Measurements from ENCODE around the gene TOM1L2.

Gene TOM1L2

DNA sequence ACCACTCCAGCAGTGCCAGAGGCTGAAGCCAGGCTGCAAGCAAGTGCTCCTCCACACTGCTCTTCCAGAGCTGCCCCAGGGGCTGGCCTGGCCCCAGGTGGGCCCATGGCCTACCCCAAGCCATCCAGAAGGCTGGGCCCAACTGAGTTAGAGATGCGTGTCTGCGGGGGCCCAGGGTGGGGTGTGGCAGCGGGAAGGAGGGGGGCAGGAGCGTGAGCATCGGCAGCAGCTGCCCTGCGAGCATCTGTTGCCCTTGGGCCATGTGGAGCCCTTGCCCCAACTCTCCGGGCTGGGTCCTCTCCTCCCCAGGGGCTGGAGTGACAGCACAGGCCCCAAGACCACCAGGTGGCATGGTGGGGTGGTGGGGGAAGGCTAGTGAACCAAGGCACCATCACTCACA, 128.1 kb downstream of the TOM1L2 start:
- Histone ChIP-seq H3K4me3 (replicated peaks; ENCODE audit: insufficient read depth, low read length) (no peak overlapping the region), H3K27me3 (ENCODE audit: insufficient read depth, poor library complexity, severe bottlenecking) (no peaks in the 10 kb centered on the region), H3K27ac (replicated peaks) (no peak overlapping the region)
- TF ChIP-seq SPI1 (IDR thresholded peaks at IDR 0.05; ENCODE audit: borderline replicate concordance, low read depth): no peak
- no peak for TF ChIP-seq POLR2AphosphoS5 (IDR thresholded peaks at IDR 0.05; ENCODE audit: low read depth)
- TF ChIP-seq, protein P1, sequence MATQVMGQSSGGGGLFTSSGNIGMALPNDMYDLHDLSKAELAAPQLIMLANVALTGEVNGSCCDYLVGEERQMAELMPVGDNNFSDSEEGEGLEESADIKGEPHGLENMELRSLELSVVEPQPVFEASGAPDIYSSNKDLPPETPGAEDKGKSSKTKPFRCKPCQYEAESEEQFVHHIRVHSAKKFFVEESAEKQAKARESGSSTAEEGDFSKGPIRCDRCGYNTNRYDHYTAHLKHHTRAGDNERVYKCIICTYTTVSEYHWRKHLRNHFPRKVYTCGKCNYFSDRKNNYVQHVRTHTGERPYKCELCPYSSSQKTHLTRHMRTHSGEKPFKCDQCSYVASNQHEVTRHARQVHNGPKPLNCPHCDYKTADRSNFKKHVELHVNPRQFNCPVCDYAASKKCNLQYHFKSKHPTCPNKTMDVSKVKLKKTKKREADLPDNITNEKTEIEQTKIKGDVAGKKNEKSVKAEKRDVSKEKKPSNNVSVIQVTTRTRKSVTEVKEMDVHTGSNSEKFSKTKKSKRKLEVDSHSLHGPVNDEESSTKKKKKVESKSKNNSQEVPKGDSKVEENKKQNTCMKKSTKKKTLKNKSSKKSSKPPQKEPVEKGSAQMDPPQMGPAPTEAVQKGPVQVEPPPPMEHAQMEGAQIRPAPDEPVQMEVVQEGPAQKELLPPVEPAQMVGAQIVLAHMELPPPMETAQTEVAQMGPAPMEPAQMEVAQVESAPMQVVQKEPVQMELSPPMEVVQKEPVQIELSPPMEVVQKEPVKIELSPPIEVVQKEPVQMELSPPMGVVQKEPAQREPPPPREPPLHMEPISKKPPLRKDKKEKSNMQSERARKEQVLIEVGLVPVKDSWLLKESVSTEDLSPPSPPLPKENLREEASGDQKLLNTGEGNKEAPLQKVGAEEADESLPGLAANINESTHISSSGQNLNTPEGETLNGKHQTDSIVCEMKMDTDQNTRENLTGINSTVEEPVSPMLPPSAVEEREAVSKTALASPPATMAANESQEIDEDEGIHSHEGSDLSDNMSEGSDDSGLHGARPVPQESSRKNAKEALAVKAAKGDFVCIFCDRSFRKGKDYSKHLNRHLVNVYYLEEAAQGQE (IDR thresholded peaks at IDR 0.05; ENCODE audit: insufficient replicate concordance, low read depth): no peak
- TF ChIP-seq GABPA (IDR thresholded peaks at IDR 0.05; ENCODE audit: low read depth): no peak
- TF ChIP-seq, protein P2, sequence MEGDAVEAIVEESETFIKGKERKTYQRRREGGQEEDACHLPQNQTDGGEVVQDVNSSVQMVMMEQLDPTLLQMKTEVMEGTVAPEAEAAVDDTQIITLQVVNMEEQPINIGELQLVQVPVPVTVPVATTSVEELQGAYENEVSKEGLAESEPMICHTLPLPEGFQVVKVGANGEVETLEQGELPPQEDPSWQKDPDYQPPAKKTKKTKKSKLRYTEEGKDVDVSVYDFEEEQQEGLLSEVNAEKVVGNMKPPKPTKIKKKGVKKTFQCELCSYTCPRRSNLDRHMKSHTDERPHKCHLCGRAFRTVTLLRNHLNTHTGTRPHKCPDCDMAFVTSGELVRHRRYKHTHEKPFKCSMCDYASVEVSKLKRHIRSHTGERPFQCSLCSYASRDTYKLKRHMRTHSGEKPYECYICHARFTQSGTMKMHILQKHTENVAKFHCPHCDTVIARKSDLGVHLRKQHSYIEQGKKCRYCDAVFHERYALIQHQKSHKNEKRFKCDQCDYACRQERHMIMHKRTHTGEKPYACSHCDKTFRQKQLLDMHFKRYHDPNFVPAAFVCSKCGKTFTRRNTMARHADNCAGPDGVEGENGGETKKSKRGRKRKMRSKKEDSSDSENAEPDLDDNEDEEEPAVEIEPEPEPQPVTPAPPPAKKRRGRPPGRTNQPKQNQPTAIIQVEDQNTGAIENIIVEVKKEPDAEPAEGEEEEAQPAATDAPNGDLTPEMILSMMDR (IDR thresholded peaks at IDR 0.05; ENCODE audit: insufficient read depth, low read length): no peak
- no peak for DNase-seq (ENCODE audit: low read depth in 1 of 2, low spot score in 1 of 2)

DNA sequence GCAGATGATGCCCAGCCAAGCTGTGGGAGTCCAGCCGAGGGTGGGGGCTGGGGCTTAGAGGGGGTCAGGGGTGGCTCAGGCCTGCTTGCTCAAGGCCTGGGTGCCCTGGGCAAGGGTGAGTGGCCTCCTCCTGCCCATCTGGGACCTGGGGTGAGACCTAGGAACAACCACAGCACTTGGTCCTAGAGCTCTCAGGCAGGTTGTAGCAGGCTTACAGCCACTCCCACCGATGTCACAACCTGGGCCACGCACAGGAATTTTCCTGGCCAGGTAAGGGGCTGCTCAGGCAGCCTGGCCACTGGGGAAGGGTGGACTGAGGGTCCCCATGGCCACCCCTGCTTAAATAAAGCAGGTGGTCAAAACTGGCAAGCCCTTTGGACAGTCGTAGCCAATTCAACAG, 129.1 kb downstream of the TOM1L2 start:
- DNase-seq (ENCODE audit: low read depth in 1 of 2, low spot score in 1 of 2): no peak
- no peak for TF ChIP-seq POLR2AphosphoS5 (IDR thresholded peaks at IDR 0.05; ENCODE audit: low read depth)
- TF ChIP-seq, protein P1 (IDR thresholded peaks at IDR 0.05; ENCODE audit: insufficient replicate concordance, low read depth): no peak
- no peak for TF ChIP-seq SPI1 (IDR thresholded peaks at IDR 0.05; ENCODE audit: borderline replicate concordance, low read depth)
- TF ChIP-seq, protein P2 (IDR thresholded peaks at IDR 0.05; ENCODE audit: insufficient read depth, low read length): no peak
- TF ChIP-seq GABPA (IDR thresholded peaks at IDR 0.05; ENCODE audit: low read depth): no peak
- Histone ChIP-seq H3K27ac (replicated peaks) (no peak overlapping the region), H3K4me3 (replicated peaks; ENCODE audit: insufficient read depth, low read length) (no peak overlapping the region), H3K27me3 (ENCODE audit: insufficient read depth, poor library complexity, severe bottlenecking) (no peaks in the 10 kb centered on the region)

DNA sequence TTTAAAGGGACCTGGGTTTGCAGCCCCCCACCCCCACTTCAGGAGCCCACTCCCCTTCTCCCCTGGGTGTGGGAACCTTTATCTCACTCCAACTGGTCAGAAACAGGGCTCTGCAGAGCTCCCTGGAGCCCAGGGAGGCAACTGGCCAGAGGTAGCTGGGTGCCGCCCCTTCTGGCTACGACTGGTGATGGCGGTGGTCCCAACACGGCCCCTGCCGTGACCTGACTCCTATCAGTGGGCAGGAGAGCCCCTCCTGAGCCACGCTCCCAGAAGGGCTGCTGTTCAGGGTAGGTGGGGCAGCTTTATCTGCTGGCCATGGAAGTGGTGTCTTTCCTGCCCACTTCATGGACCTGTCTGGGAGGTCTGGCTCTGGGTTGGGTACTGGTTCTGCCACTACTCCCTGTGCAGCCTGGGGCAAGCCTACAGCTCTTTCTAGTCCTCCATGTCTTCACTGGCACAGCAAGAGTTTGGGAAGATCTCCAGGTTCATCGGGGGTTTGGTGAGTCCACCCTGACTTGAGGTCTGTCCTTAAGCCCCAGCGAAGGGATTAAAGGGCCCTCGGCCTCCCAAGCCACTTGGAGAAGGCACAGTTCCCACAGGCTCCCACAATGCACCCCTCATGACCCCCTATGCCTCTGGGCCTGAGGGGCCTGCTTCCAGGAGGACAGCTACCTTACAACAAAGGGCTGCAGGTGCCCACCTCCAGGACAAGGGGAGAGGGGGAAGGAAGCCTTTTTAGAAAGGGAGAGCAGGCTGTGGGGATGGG, 129.9 kb downstream of the TOM1L2 start:
- Histone ChIP-seq H3K4me3 (replicated peaks; ENCODE audit: insufficient read depth, low read length) (no peak overlapping the region), H3K27ac (replicated peaks) (no peak overlapping the region), H3K27me3 (ENCODE audit: insufficient read depth, poor library complexity, severe bottlenecking) (no peaks in the 10 kb centered on the region)
- DNase-seq (ENCODE audit: low read depth in 1 of 2, low spot score in 1 of 2): no peak
- no peak for TF ChIP-seq POLR2AphosphoS5 (IDR thresholded peaks at IDR 0.05; ENCODE audit: low read depth)
- TF ChIP-seq SPI1 (IDR thresholded peaks at IDR 0.05; ENCODE audit: borderline replicate concordance, low read depth): no peak
- TF ChIP-seq, protein P2 (IDR thresholded peaks at IDR 0.05; ENCODE audit: insufficient read depth, low read length): no peak
- TF ChIP-seq, protein P1 (IDR thresholded peaks at IDR 0.05; ENCODE audit: insufficient replicate concordance, low read depth): no peak
- TF ChIP-seq GABPA (IDR thresholded peaks at IDR 0.05; ENCODE audit: low read depth): no peak
